Esophagus mucosa (tissue), 1 donor: ENCODE measurements around the gene SNAPIN. TPM values are rescaled to one million over a fixed set of nuclear protein-coding genes. Genes with fewer than 3 reads are reported as not detected.
A peak's percentile ranks its signal among the peaks of the same experiment; 100 is the strongest.

ENCODE experiments used
- ATAC-seq: fragments of 200-7000 bp; cut with Tn5 transposase; one replicate; pipeline ENCODE4 v1.9.1; 2020
- total RNA-seq: library from RNA; stranded (reverse); gene quantifications from one replicate; pipeline ENCODE4 v1.2.4, GENCODE V29; 2023
- donor health status: DM: yes; HTN: yes; CAD: no.

Gene SNAPIN, protein sequence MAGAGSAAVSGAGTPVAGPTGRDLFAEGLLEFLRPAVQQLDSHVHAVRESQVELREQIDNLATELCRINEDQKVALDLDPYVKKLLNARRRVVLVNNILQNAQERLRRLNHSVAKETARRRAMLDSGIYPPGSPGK
- 32.0 TPM for total RNA-seq

DNA sequence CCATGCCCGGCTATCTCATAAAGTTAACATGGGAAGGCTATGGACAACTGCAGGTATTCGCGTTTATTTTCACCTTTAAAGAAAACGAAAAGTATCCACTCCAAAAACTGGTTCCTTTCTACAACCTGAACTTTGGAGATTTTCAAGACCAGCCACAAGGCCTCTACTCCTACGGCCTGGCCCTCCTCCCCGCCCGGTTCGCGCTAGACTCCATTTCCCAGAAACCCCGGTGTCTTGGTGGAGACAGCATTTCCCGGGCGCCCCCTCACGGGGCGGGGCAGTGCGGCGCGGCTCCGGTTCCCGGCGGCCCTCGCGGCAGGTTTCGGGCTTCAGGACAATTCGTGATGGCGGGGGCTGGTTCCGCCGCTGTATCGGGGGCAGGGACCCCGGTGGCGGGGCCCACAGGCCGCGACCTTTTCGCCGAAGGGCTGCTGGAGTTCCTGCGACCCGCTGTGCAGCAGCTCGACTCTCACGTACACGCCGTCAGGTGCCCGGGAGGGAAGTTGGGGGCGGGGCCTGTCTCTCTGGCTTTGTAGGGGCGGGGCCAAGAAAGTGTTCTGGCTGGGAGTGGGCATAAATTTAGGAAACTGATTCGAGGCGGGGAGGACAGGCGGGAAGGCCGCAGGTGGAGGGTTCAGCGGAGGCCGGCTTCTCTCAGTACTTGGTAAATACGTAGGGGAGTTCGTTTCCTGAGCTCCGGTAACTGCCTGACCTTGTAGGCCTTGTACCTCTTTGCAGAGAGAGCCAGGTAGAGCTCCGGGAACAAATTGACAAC lies at the start of gene SNAPIN:
TSS of gene SNAPIN (plus strand) at position 304 of the 775 bp plus-strand sequence. CDS start at position 345, 41 bp downstream.
- ATAC-seq = peak; percentile 94

- ATAC-seq = peak; percentile 58
These were observed 49.5 kb upstream of the SNAPIN start for GRCh38 chr1:153608742-153609584.

GRCh38 chr1:153609585-153609907 lies 49.0 kb upstream of the SNAPIN start:
- ATAC-seq = no peak

- ATAC-seq = peak; percentile 4
These were observed 48.2 kb upstream of the SNAPIN start for GRCh38 chr1:153610334-153610733.

DNA sequence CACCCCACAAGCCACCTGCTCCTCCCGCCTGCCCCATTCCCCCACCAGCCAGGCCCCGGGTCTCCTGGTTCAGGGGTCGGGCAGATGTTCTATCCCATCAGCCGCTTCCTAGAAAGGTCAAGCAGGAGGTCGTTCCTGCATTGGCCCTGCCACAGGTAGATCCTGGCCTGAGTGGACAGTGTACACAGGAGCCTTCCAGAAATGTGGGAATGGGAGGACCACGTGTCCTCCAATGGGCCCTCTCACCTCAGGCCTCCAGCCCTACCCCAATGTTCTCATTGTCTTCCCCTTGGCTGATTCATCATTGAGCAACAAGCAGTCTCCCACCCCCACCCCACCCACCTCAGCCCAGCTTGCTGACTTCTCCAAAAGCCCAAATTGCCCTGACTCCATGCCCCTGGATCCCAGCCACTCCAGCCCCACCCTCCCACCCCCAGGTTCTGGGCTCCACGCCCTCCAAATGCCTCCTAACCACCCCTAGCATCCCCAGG lies 47.6 kb upstream of the SNAPIN start:
- ATAC-seq = peak; percentile 8

DNA sequence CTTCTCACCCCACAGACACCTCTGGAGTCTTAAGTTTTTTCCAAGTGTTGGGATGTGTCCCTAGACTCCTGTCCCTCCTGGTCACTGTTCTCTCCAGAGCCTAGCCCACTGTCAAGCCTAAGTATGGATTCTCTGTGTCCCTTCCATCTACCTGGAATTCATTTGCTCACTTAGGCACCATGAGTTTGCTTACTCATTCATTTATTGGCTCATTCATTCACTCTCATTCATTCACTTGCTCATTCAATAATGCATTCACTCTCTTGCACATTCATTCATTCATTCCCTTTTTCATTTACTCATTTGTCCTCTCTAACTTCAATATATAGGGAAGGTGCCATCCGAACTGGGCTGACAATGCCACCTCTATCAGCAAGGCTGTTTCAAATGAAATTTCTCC lies 47.1 kb upstream of the SNAPIN start:
- ATAC-seq = no peak

DNA sequence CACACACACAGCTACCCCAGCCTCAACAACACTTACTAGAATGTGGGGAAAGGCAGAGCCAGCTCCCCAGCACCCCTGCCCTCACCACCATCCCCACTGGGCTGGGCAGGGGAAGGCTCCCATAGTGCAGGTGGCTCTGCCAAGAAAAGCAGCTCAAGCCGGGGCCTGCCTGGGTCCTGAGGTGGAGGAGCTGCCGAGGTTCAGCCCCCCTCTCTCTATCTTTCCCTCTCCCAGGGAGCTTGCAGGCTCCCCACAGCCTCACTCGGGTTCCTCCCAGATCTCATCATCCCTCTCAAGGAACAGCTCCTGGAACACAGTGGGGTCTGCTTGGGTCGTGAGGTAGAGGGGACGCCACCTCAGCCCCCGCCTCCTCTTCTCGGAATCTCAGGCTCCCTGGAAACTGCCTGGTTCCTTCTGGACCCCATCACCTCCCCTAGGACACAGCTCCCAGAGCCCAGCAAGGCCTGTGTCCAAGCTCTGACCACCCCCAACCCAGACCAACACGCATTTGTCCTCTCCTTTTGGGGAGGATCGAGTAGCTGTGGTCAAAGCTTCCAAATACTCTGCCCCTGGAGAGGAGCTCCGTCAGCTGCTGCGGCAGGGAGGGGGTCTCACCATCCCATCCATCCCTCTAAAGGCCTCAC lies 46.3 kb upstream of the SNAPIN start:
- ATAC-seq = no peak

GRCh38 chr1:153612755-153613331 lies 45.7 kb upstream of the SNAPIN start, which contains the start of gene S100A16:
S100A16 (minus strand) TSS chr1:153613137; CDS start chr1:153608151, 4,986 bp downstream.
- ATAC-seq = peak; percentile 43

DNA sequence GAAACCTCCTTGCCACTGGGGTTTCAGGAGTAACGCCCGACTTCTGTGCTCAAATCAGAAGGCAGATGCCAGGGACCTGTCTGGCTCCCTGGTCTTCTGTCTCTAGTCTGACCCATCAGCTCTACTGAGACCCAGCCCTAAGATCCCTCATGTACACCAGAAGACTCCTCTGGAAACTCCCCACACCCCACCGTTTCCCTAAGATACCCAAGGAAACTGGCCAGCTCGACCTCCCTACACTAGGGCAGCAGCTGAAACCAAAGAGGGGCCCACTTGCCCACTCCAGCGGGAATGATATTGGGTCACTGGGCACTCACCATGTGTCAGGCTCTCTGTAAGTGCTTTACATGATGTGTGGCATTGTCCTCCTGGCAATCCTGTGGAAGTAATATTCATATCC lies 45.1 kb upstream of the SNAPIN start:
- ATAC-seq = peak; percentile 1

DNA sequence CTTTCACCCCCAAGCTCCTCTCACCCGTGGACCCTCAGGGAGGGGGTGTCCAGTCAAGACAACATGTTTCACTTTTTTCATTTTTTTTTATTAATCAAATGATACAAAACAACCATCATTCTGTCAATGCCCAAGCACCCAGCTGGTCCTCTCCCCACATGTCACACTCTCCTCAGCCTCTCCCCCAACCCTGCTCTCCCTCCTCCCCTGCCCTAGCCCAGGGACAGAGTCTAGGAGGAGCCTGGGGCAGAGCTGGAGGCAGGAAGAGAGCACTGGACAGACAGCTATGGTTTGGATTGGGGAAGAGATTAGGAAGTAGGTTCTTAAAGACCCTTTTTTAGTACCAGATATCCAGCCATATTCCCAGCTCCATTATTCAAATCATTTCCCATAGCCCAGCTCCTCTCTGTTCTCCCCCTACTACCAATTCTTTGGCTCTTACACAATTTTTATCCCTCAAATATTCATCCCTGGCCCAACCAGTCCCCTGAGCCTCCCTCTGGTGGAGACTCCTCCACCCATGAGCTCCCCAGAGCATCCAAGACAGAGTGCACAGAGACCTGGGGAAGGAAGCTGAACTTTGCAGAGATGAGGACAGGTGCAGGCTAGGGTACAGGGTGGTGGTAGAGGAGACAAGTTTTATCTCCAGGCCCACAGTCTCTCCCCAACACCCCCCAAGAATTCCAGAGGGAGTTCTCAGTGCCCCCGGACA lies 44.2 kb upstream of the SNAPIN start:
- no peak for ATAC-seq

GRCh38 chr1:153614906-153615305 lies 43.6 kb upstream of the SNAPIN start:
- no peak for ATAC-seq

GRCh38 chr1:153615406-153615805 lies 43.1 kb upstream of the SNAPIN start:
- ATAC-seq = no peak

- peak; percentile 70 for ATAC-seq
These were observed 42.2 kb upstream of the SNAPIN start, which contains the start of gene S100A14 for GRCh38 chr1:153616144-153616916. S100A14 (minus strand) TSS chr1:153616325; CDS start chr1:153615858, 467 bp downstream.

DNA sequence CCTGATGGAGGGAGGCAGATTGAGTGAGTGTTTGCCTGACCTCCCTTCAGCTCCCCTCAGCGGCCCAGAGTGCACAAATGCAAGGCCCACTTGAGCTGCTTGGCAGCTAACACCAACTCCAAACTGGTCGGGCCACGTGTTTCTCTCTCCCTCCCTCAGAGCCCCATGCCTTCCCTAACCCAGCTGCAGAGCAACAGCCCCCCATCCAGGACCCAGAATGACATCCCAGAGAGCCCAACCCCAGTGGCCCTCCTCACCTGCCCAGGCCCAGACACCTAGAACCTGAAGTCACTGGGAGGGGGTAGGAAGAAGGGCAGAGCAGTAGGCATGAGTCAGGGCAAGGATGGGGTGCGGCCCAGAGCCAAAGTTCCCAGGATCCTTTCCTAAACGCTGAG lies 41.6 kb upstream of the SNAPIN start:
- peak; percentile 63 for ATAC-seq

DNA sequence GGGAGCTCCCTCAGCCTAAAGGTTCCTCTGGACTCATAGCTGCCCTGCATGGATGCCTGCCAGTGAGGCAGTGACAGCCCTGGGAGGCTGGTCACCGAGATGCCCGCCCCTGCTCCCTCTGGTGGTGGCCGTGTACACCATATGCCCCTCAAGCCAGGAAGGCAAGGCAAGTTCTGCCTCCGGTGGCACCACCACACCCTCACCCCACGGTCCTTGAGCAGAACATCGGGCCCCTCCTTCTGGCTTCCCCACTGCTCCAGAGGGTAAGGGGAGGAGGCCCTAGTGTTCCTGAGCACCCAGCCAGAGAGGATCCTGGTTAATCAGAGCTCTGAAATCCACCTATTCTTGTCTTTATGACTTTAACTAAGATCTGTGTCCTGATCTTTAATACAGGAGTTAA lies 40.8 kb upstream of the SNAPIN start:
- ATAC-seq = peak; percentile 31

DNA sequence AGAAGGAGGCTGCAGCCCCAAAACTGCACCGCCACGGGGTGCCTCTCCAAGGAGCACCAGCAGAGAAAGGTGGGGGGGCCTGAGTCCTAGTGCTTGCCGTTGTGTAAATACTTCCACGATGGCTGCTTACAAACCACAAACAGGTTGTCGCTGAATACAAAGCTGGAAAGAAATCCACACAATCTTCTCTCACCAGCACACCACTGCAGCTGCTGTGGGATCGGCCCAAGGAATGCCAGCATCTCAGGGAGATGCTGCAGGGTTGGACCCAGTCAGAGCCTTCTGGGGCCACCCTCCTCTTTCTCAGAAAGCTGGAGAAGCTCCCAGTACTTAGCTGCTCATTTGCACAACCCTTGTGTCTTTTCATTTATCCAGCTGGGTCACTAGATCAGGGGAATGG lies 39.3 kb upstream of the SNAPIN start:
- no peak for ATAC-seq

- ATAC-seq = no peak
These were observed 35.4 kb upstream of the SNAPIN start for GRCh38 chr1:153623101-153623500.

DNA sequence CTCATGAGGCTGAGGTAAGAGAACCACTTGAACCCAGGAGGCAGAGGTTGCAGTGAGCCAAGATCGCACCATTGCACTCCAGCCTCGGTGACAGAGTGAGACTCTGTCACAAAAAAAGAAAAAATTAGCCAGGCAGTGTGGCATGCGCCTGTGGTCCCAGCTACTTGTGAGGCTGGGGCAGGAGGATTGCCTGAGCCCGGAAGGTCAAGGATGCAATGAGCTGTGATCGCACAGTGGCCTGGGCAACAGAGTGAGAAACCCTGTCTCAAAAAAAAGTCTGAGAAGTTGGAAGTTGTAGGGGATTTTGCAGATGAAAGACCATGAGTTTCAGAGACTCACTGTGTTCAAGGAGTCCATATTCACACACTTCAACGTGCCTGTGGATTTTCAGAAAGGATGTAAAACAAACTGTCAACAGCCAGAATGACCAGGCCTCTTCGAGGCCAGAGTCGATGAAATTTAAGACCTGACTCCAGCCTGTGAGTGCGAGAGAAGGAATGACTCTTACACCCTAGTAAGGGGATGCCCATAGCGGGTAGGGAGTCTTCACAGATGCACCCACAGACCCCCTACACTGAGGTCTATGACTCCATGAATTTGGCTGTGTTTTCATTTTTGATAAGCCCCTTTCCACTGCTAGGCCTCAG lies 33.4 kb upstream of the SNAPIN start:
- no peak for ATAC-seq

- no peak for ATAC-seq
These were observed 32.0 kb upstream of the SNAPIN start for GRCh38 chr1:153626477-153626903.
